Measurements from ENCODE around the gene EDNRB.

Gene EDNRB

GRCh38 chr13:77928909-77929308, 10.3 kb upstream of the EDNRB start:
- peak; percentile 63 for DNase-seq (ENCODE audit: low read depth)
- TF ChIP-seq CTCF (IDR thresholded peaks at IDR 0.05; ENCODE audit: insufficient read depth, low read depth, low read length, missing control alignments): no peak
- H3K4me3 ChIP-seq (ENCODE audit: low read depth, low read length): no peak overlapping the region

GRCh38 chr13:77925616-77926015, 7.0 kb upstream of the EDNRB start:
- no peak overlapping the region for H3K4me3 ChIP-seq (ENCODE audit: low read depth, low read length)
- no peak for DNase-seq (ENCODE audit: low read depth)
- TF ChIP-seq CTCF (IDR thresholded peaks at IDR 0.05; ENCODE audit: insufficient read depth, low read depth, low read length, missing control alignments): no peak

GRCh38 chr13:77919921-77920294, 1.3 kb upstream of the EDNRB start:
- peak overlapping the region; percentile 55 for H3K4me3 ChIP-seq (ENCODE audit: low read depth, low read length)
- TF ChIP-seq CTCF (IDR thresholded peaks at IDR 0.05; ENCODE audit: insufficient read depth, low read depth, low read length, missing control alignments): no peak
- no peak for DNase-seq (ENCODE audit: low read depth)

GRCh38 chr13:77919246-77919920, 752 bp upstream of the EDNRB start:
- no peak for TF ChIP-seq CTCF (IDR thresholded peaks at IDR 0.05; ENCODE audit: insufficient read depth, low read depth, low read length, missing control alignments)
- H3K4me3 ChIP-seq (ENCODE audit: low read depth, low read length): peak overlapping the region; percentile 55
- peak; percentile 18 for DNase-seq (ENCODE audit: low read depth)

GRCh38 chr13:77916488-77916887, 2.1 kb downstream of the EDNRB start:
- TF ChIP-seq CTCF (IDR thresholded peaks at IDR 0.05; ENCODE audit: insufficient read depth, low read depth, low read length, missing control alignments): no peak
- H3K4me3 ChIP-seq (ENCODE audit: low read depth, low read length): no peak overlapping the region
- DNase-seq (ENCODE audit: low read depth): no peak

GRCh38 chr13:77915686-77916085, 2.9 kb downstream of the EDNRB start:
- no peak for TF ChIP-seq CTCF (IDR thresholded peaks at IDR 0.05; ENCODE audit: insufficient read depth, low read depth, low read length, missing control alignments)
- H3K4me3 ChIP-seq (ENCODE audit: low read depth, low read length): no peak overlapping the region
- no peak for DNase-seq (ENCODE audit: low read depth)

GRCh38 chr13:77913003-77913402, 5.6 kb downstream of the EDNRB start:
- H3K4me3 ChIP-seq (ENCODE audit: low read depth, low read length): no peak overlapping the region
- DNase-seq (ENCODE audit: low read depth): no peak
- no peak for TF ChIP-seq CTCF (IDR thresholded peaks at IDR 0.05; ENCODE audit: insufficient read depth, low read depth, low read length, missing control alignments)
